GM23248 (cell line): Measurements from ENCODE around the gene MYL7. TPM values are rescaled to one million over a fixed set of nuclear protein-coding genes. Genes with fewer than 3 reads are reported as not detected.

Source experiments
- DNase-seq: peaks from one replicate; pipeline ENCODE4 v3.0.0-alpha.2; 2015
- H2AFZ ChIP-seq: fragments of 200-600 bp; sonication (generic); 2 replicates; pipeline ENCODE4 v1.6.1; 2016; ENCODE audit warnings: antibody characterized with exemption
- H3F3A ChIP-seq: fragments of 200-600 bp; sonication (generic); 2 replicates; pipeline ENCODE4 v1.6.1; 2016; ENCODE audit warnings: mild to moderate bottlenecking, antibody characterized with exemption, mixed run types; ENCODE audit not compliant: insufficient read depth
- H3K27ac ChIP-seq: fragments of 200-600 bp; sonication (generic); 2 replicates; pipeline ENCODE4 v1.5.1; 2016; ENCODE audit warnings: mild to moderate bottlenecking
- H3K27me3 ChIP-seq: fragments of 200-600 bp; sonication (generic); replicated peaks from 2 replicates; pipeline ENCODE4 v1.6.1; 2016; ENCODE audit warnings: mild to moderate bottlenecking; ENCODE audit not compliant: insufficient read depth
- H3K36me3 ChIP-seq: fragments of 200-600 bp; sonication (generic); 2 replicates; pipeline ENCODE4 v1.6.1; 2016; ENCODE audit warnings: low read depth, mild to moderate bottlenecking
- H3K4me1 ChIP-seq: fragments of 200-600 bp; sonication (generic); 2 replicates; pipeline ENCODE4 v1.6.1; 2016; ENCODE audit warnings: mild to moderate bottlenecking; ENCODE audit not compliant: insufficient read depth
- H3K4me2 ChIP-seq: fragments of 200-600 bp; sonication (generic); one replicate; pipeline ENCODE4 v1.6.1; 2016; ENCODE audit warnings: mild to moderate bottlenecking; ENCODE audit not compliant: unreplicated experiment
- H3K4me3 ChIP-seq: fragments of 200-600 bp; sonication (generic); 2 replicates; pipeline ENCODE4 v1.5.1; 2016; ENCODE audit warnings: mild to moderate bottlenecking
- H3K79me2 ChIP-seq: fragments of 200-600 bp; sonication (generic); 2 replicates; pipeline ENCODE4 v1.6.1; 2016; ENCODE audit warnings: mild to moderate bottlenecking; ENCODE audit not compliant: insufficient read depth
- H3K9ac ChIP-seq: fragments of 200-600 bp; sonication (generic); 2 replicates; pipeline ENCODE4 v1.6.1; 2016; ENCODE audit warnings: mild to moderate bottlenecking
- H3K9me2 ChIP-seq: fragments of 200-600 bp; sonication (generic); 2 replicates; pipeline ENCODE4 v1.6.1; 2016; ENCODE audit warnings: mixed run types, mild to moderate bottlenecking, moderate library complexity; ENCODE audit not compliant: insufficient read depth
- H3K9me3 ChIP-seq: fragments of 200-600 bp; sonication (generic); one replicate; pipeline ENCODE4 v1.6.1; 2017; ENCODE audit warnings: low read depth
- H4K20me1 ChIP-seq: fragments of 200-600 bp; sonication (generic); 2 replicates; pipeline ENCODE4 v1.6.0; 2016; ENCODE audit not compliant: insufficient read depth
- EZH2 ChIP-seq: fragments of 200-600 bp; sonication (generic); IDR thresholded peaks from 2 replicates; pipeline ENCODE4 v1.6.1; 2018; ENCODE audit warnings: antibody characterized with exemption, mild to moderate bottlenecking; ENCODE audit not compliant: insufficient read depth, poor library complexity, severe bottlenecking
- EZH2phosphoT487 ChIP-seq: fragments of 200-600 bp; sonication (generic); IDR thresholded peaks from 2 replicates; pipeline ENCODE4 v1.6.1; 2018; ENCODE audit warnings: antibody characterized with exemption, moderate library complexity, mild to moderate bottlenecking, low read depth; ENCODE audit not compliant: insufficient read depth
- WGBS, 2 experiments: methylation state at CpG; one replicate each; pipeline ENCODE4 v1.1.6; 2015 to 2017; ENCODE audit warnings: low lambda C conversion rate in 2 of 2, low coverage in 1 of 2; ENCODE audit errors: missing lambda C conversion rate in 2 of 2; 5-methylcytosine and 5-hydroxymethylcytosine counted together
- in situ Hi-C: fragments of 300-500 bp; cut with MboI; formaldehyde crosslinking; loops from 2 replicates; pipeline ENCODE4 v1.15.0; 2020
- polyA plus RNA-seq: library from polyadenylated mRNA; unstranded; fragments of >200 nt; fragmentation: Nextera tagmentation; extraction: Ambion mirVana; gene quantifications from 2 replicates; pipeline ENCODE4 v1.2.1, GENCODE V29; 2016
- total RNA-seq: library from RNA; depleted of rRNA; stranded (reverse); fragments of >200 nt; shearing (Covaris generic); gene quantifications from 2 replicates; pipeline ENCODE4 v1.2.3, GENCODE V29; 2014

The MYL7 gene
- total and polyA plus RNA-seq, 2 experiments from 2014 or later, result not detected

- DNase-seq, result peak; percentile 55
Observed at GRCh38 chr7:44150466-44150832, 9.3 kb upstream of the MYL7 start.

GRCh38 chr7:44149571-44150465 lies 8.7 kb upstream of the MYL7 start:
- H3K27ac ChIP-seq, result no peak overlapping the region
- peak; percentile 38 for DNase-seq
- no peaks in the 10 kb centered on the region for H3K4me1 ChIP-seq
- WGBS, 2 experiments, result 70% methylated on average over 18 of the region's 18 CpGs
- H3K9me2 ChIP-seq, result no peaks in the 10 kb centered on the region
- H4K20me1 ChIP-seq, result no peaks in the 10 kb centered on the region
- no peak overlapping the region for H2AFZ ChIP-seq
- no peaks in the 10 kb centered on the region for H3K9me3 ChIP-seq
- TF ChIP-seq EZH2phosphoT487 (no peak), EZH2 (no peak)
- no peaks in the 10 kb centered on the region for H3K27me3 ChIP-seq
- H3K79me2 ChIP-seq, result no peaks in the 10 kb centered on the region
- H3K4me2 ChIP-seq, result no peak overlapping the region
- in situ Hi-C loops, result no loop called here
- H3F3A ChIP-seq, result no peaks in the 10 kb centered on the region
- no peak overlapping the region for H3K4me3 ChIP-seq
- no peak overlapping the region for H3K9ac ChIP-seq
- no peaks in the 10 kb centered on the region for H3K36me3 ChIP-seq

More at GRCh38 chr7:44150466-44150832, 9.3 kb upstream of the MYL7 start:
- WGBS, 2 experiments, result 74 to 75% methylated on average over 5 of the region's 5 CpGs
- H3K27ac ChIP-seq, result no peak overlapping the region
- no peak overlapping the region for H3K9ac ChIP-seq
- H4K20me1 ChIP-seq, result no peaks in the 10 kb centered on the region
- H3K9me3 ChIP-seq, result no peaks in the 10 kb centered on the region
- no peaks in the 10 kb centered on the region for H3F3A ChIP-seq
- no peaks in the 10 kb centered on the region for H3K9me2 ChIP-seq
- H3K27me3 ChIP-seq, result no peaks in the 10 kb centered on the region
- no peaks in the 10 kb centered on the region for H3K36me3 ChIP-seq
- H3K4me3 ChIP-seq, result no peak overlapping the region
- no peak for TF ChIP-seq EZH2
- TF ChIP-seq EZH2phosphoT487, result no peak
- no peak overlapping the region for H2AFZ ChIP-seq
- in situ Hi-C loops, result no loop called here
- no peak overlapping the region for H3K4me2 ChIP-seq
- H3K79me2 ChIP-seq, result no peaks in the 10 kb centered on the region
- no peaks in the 10 kb centered on the region for H3K4me1 ChIP-seq

GRCh38 chr7:44148961-44149536 lies 7.9 kb upstream of the MYL7 start:
- no peaks in the 10 kb centered on the region for H3K79me2 ChIP-seq
- H3K9ac ChIP-seq, result no peak overlapping the region
- no peak for TF ChIP-seq EZH2phosphoT487
- no peak for TF ChIP-seq EZH2
- no peak overlapping the region for H2AFZ ChIP-seq
- no peak overlapping the region for H3K27ac ChIP-seq
- no peaks in the 10 kb centered on the region for H3K9me3 ChIP-seq
- DNase-seq, result no peak
- 73 to 81% methylated on average over 9 of the region's 9 CpGs for whole genome bisulfite sequencing, 2 experiments
- H3K4me2 ChIP-seq, result no peak overlapping the region
- no peaks in the 10 kb centered on the region for H3K9me2 ChIP-seq
- H3F3A ChIP-seq, result 0 out of 2 replicates have a peak, but pooled peaks cover 1% of the 10 kb centered on the region
- H4K20me1 ChIP-seq, result no peaks in the 10 kb centered on the region
- no peaks in the 10 kb centered on the region for H3K36me3 ChIP-seq
- in situ Hi-C loops, result no loop called here
- no peaks in the 10 kb centered on the region for H3K27me3 ChIP-seq
- no peak overlapping the region for H3K4me3 ChIP-seq
- no peaks in the 10 kb centered on the region for H3K4me1 ChIP-seq

- H2AFZ ChIP-seq, result no peak overlapping the region
- H3K4me3 ChIP-seq, result no peak overlapping the region
- WGBS, 2 experiments, result 92 to 93% methylated on average over 2 of the region's 2 CpGs
- no peak overlapping the region for H3K9ac ChIP-seq
- H3F3A ChIP-seq, result 0 out of 2 replicates have a peak, but pooled peaks cover 10% of the 10 kb centered on the region
- H4K20me1 ChIP-seq, result no peaks in the 10 kb centered on the region
- H3K9me2 ChIP-seq, result no peaks in the 10 kb centered on the region
- no peak overlapping the region for H3K4me2 ChIP-seq
- no peaks in the 10 kb centered on the region for H3K9me3 ChIP-seq
- H3K27me3 ChIP-seq, result no peaks in the 10 kb centered on the region
- H3K36me3 ChIP-seq, result no peaks in the 10 kb centered on the region
- no peak for DNase-seq
- no peak overlapping the region for H3K27ac ChIP-seq
- no peaks in the 10 kb centered on the region for H3K79me2 ChIP-seq
- H3K4me1 ChIP-seq, result no peaks in the 10 kb centered on the region
- no peak for TF ChIP-seq EZH2
- in situ Hi-C loops, result no loop called here
Observed at GRCh38 chr7:44148166-44148565, 7.0 kb upstream of the MYL7 start.
